ENCODE results near the gene AGPAT3.

GRCh38 chr21:43903451-43904091 lies 38.5 kb downstream of the AGPAT3 start:
- TF ChIP-seq CTCF (IDR thresholded peaks at IDR 0.05; ENCODE audit: low read depth, low read length, poor library complexity, severe bottlenecking), result no peak
- no peak for TF ChIP-seq EZH2phosphoT487 (IDR thresholded peaks at IDR 0.05; ENCODE audit: borderline replicate concordance, low read length)
